ENCODE measurements around the gene C20orf204. TPM values are rescaled to one million over a fixed set of nuclear protein-coding genes. Genes with fewer than 3 reads are reported as not detected.
A peak's percentile ranks its signal among the peaks of the same experiment; 100 is the strongest.

C20orf204 gene, protein sequence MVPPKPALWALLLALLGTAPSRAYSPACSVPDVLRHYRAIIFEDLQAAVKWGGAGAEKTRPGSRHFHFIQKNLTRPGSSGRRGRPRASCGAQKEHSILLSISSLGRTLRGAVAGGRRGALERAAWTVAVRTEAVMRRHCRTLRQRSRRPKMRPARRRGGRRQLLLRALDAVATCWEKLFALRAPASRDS
- total RNA-seq (1 to 10 TPM in 1 of 6 donors, under 1 TPM in 5; 0.31 to 1.0 (median 0.70) TPM), polyA plus RNA-seq (1 to 10 TPM; 2.4 to 3.7 TPM)

DNA sequence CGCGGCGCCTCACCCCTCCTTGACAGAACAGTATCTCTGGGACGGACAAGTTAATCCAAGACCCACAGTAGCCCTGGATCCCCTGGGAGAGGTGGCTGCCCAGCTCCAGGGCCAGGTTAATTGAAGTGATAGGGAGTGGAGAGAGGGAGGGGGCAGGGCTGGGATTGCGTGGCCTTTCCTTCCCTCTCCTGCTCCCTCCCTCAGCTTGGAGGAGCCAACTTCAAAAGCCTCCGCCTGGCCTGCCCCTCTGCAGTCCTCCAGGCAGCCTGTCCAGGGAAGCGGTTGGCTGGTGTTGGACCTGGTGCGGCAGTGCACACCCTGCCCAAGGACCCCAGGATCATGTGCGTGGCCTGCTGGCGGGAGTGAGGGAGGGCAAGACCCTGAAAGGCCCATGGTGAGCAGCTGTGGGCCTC is at the start of gene C20orf204:
Gene C20orf204, plus strand, starts transcription at position 250 of the 413 bp plus-strand sequence. Its CDS starts 142 bp downstream, at position 392.
- Histone ChIP-seq H3K4me1 (peaks cover 0 to 5% (median 0%) of the 10 kb centered on the region in 3 donors), H3K9me3 (no peaks in the 10 kb centered on the region), H3K4me3 (no peak within 1 kb of the TSS), H3K36me3 (peaks cover 0 to 18% (median 3%) of the 10 kb centered on the region in 3 donors), H3K27ac (no peak within 1 kb of the TSS), H3K27me3 (no peaks in the 10 kb centered on the region)
- DNase-seq: no peak
- TF ChIP-seq, protein P1, sequence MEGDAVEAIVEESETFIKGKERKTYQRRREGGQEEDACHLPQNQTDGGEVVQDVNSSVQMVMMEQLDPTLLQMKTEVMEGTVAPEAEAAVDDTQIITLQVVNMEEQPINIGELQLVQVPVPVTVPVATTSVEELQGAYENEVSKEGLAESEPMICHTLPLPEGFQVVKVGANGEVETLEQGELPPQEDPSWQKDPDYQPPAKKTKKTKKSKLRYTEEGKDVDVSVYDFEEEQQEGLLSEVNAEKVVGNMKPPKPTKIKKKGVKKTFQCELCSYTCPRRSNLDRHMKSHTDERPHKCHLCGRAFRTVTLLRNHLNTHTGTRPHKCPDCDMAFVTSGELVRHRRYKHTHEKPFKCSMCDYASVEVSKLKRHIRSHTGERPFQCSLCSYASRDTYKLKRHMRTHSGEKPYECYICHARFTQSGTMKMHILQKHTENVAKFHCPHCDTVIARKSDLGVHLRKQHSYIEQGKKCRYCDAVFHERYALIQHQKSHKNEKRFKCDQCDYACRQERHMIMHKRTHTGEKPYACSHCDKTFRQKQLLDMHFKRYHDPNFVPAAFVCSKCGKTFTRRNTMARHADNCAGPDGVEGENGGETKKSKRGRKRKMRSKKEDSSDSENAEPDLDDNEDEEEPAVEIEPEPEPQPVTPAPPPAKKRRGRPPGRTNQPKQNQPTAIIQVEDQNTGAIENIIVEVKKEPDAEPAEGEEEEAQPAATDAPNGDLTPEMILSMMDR (IDR thresholded peaks at IDR 0.05): no peak
- no peak for FAIRE-seq
- no peak for ATAC-seq
- intact Hi-C loops (cut with DNase I): loop anchor here in 1 of 3 donors (10.0 kb wide), 1 partner anchor 89 kb away; no protein-coding TSS in a partner anchor
- WGBS, 2 donors: 56 to 65% methylated on average over 10 of the region's 10 CpGs

DNA sequence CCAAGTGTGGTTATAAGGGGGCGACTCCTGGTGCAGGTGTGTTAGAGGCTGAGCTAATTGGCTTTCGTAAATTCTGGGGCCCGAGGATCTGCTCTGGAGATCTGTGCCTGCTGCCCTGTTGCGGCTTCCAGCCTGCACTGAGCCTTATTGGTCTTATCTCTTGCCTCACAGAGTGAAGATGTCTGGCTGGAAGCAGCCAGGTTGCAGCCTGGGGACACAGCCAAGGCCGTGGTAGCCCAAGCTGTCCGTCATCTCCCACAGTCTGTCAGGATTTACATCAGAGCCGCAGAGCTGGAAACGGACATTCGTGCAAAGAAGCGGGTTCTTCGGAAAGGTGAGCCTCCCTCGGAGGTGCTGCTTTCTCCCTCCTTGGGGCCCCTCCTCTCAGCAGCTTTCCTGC is 35.1 kb upstream of the C20orf204 start:
- Histone ChIP-seq H3K4me3 (no peak overlapping the region), H3K36me3 (peaks cover 0 to 64% (median 28%) of the 10 kb centered on the region in 3 donors), H3K4me1 (no peaks in the 10 kb centered on the region), H3K9me3 (no peaks in the 10 kb centered on the region), H3K27ac (no peak overlapping the region), H3K27me3 (no peaks in the 10 kb centered on the region)
- intact Hi-C loops (cut with DNase I): no loop called here
- DNase-seq (no peak), ATAC-seq (no peak), FAIRE-seq (no peak)
- WGBS, 2 donors: 91 to 95% methylated on average over 12 of the region's 12 CpGs
- TF ChIP-seq, protein P1 (IDR thresholded peaks at IDR 0.05): no peak

DNA sequence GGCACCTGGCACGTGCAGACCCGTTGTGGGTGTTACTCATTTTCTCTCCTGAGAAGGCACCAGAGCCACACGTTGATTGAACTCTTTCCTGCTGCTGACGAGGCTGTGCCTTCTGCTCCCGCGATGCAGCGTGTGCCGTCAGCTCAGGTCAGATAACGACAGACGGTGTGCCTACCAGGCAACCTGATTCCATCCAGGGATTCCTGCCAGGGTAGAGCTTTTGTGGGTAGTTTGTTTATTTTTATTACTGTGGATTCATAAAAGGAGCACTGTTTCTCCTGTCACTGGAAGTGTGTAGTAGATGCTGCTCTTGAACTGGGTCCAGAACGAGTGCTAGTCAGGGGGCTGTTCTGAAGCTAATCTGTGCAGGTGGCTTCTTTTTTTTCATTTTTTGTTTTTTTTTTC is 34.4 kb upstream of the C20orf204 start:
- H3K27ac ChIP-seq: no peak overlapping the region
- TF ChIP-seq, protein P1 (IDR thresholded peaks at IDR 0.05): no peak
- DNase-seq (no peak), ATAC-seq (peak in 3 of 4 donors; percentile 32 to 79 (median 68)), FAIRE-seq (no peak)
- H3K4me1 ChIP-seq: no peaks in the 10 kb centered on the region
- H3K36me3 ChIP-seq: peaks cover 0 to 60% (median 21%) of the 10 kb centered on the region in 3 donors
- H3K4me3 ChIP-seq: no peak overlapping the region
- H3K27me3 ChIP-seq: no peaks in the 10 kb centered on the region
- WGBS, 2 donors: 52 to 54% methylated on average over 11 of the region's 11 CpGs
- H3K9me3 ChIP-seq: no peaks in the 10 kb centered on the region
- intact Hi-C loops (cut with DNase I): no loop called here

DNA sequence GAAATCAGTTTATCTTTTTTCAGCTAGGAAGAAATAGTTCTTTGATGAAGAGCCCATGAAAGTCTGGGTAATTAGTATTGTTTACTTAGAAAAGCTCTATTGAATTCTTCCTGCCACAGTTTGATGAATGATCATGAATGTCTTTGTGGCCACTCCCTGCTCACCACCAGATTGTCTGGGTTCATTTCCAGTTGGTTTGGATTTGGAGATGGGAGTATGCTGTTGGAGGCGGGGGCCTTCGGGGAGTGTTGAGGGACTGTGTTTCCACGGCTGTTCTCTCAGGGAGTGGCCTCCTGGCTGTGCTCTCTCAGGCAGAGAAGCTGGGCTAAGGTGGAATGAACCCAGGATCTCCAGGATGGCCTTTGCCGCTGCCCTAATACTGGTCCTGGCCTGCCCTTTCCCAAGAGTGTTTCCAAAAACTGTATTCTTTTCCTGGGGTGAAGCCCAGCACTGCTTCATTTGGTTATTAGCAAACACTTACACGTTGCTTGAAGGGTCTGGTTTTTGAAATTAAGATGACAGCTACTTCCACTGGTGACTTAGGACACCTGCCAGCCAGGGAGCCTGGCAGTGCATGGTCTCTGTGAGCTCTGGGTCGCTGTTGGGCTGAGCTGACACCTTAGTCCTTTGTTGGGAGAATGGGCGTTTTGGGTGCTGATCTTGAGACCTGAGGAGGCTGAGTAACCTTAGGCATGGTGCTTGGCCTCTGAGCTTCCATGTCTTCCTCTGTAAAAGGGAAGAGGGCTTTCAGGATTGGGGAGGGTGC is 31.8 kb upstream of the C20orf204 start:
- peaks cover 5 to 41% (median 19%) of the 10 kb centered on the region in 3 donors for H3K36me3 ChIP-seq
- no peak for ATAC-seq
- no peaks in the 10 kb centered on the region for H3K9me3 ChIP-seq
- intact Hi-C loops (cut with DNase I): no loop called here
- 77% methylated on average over 7 of the region's 7 CpGs for WGBS, 2 donors
- DNase-seq: no peak
- no peaks in the 10 kb centered on the region for H3K4me1 ChIP-seq
- H3K4me3 ChIP-seq: no peak overlapping the region
- no peak for FAIRE-seq
- no peak overlapping the region for H3K27ac ChIP-seq
- H3K27me3 ChIP-seq: no peaks in the 10 kb centered on the region
- TF ChIP-seq, protein P1 (IDR thresholded peaks at IDR 0.05): no peak

All from pancreas (tissue), 10 donors.